ENCODE results near the gene ASB18. TPM values are rescaled to one million over a fixed set of nuclear protein-coding genes. Genes with fewer than 3 reads are reported as not detected.

ASB18 gene
- polyA plus RNA-seq, 1 donor, result 0.03 TPM

GRCh38 chr2:236162882-236163470 lies 101.2 kb downstream of the ASB18 start:
- Histone ChIP-seq H3K27ac (ENCODE audit: low read length) (no peak overlapping the region), H3K36me3 (ENCODE audit: control insufficient read depth, insufficient read depth, low read length) (no peaks in the 10 kb centered on the region), H3K4me1 (ENCODE audit: control insufficient read depth, insufficient read depth, low read length) (peaks cover 22% of the 10 kb centered on the region), H3K4me3 (ENCODE audit: low read length) (no peak overlapping the region), H3K9me3 (ENCODE audit: control insufficient read depth, low read depth, low read length) (peaks cover 19% of the 10 kb centered on the region), H3K27me3 (ENCODE audit: control insufficient read depth, insufficient read depth, low read length) (peaks cover 99% of the 10 kb centered on the region)
- WGBS (ENCODE audit: insufficient coverage, low lambda C conversion rate), result no CpG with 5 or more reads among the region's 33 CpGs
- no peak for DNase-seq

GRCh38 chr2:236162031-236162845 lies 102.0 kb downstream of the ASB18 start:
- no peak for DNase-seq
- WGBS (ENCODE audit: insufficient coverage, low lambda C conversion rate), result no CpG with 5 or more reads among the region's 16 CpGs
- H3K27me3 ChIP-seq (ENCODE audit: control insufficient read depth, insufficient read depth, low read length), result peaks cover 100% of the 10 kb centered on the region
- no peak overlapping the region for H3K4me3 ChIP-seq (ENCODE audit: low read length)
- H3K27ac ChIP-seq (ENCODE audit: low read length), result no peak overlapping the region
- H3K9me3 ChIP-seq (ENCODE audit: control insufficient read depth, low read depth, low read length), result peaks cover 19% of the 10 kb centered on the region
- peaks cover 22% of the 10 kb centered on the region for H3K4me1 ChIP-seq (ENCODE audit: control insufficient read depth, insufficient read depth, low read length)
- H3K36me3 ChIP-seq (ENCODE audit: control insufficient read depth, insufficient read depth, low read length), result no peaks in the 10 kb centered on the region

DNA sequence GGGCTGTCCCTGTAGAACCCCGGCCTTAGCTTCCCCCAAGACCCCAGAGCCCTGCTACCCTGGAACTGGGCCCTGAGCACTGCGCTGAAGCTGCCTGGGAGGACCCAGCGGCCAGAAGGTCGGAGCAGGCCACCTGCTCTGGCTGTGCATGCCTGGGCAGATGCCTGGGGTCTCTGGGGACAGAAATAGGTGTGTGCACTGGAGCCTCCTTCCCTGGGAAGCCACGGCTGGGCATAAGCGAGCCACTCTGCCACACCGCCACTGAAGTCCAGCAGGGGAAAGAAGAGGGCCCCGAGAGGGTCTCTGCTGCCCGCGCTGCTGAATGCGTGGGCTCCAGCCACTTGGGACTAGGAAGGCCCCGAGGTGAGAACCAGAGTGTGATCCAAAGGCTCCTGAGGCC lies 102.7 kb downstream of the ASB18 start:
- DNase-seq, result no peak
- WGBS (ENCODE audit: insufficient coverage, low lambda C conversion rate), result no CpG with 5 or more reads among the region's 12 CpGs
- Histone ChIP-seq H3K27ac (ENCODE audit: low read length) (no peak overlapping the region), H3K36me3 (ENCODE audit: control insufficient read depth, insufficient read depth, low read length) (no peaks in the 10 kb centered on the region), H3K4me1 (ENCODE audit: control insufficient read depth, insufficient read depth, low read length) (peaks cover 17% of the 10 kb centered on the region), H3K4me3 (ENCODE audit: low read length) (no peak overlapping the region), H3K27me3 (ENCODE audit: control insufficient read depth, insufficient read depth, low read length) (peaks cover 99% of the 10 kb centered on the region), H3K9me3 (ENCODE audit: control insufficient read depth, low read depth, low read length) (peaks cover 15% of the 10 kb centered on the region)

GRCh38 chr2:236161082-236161462 lies 103.1 kb downstream of the ASB18 start:
- Histone ChIP-seq H3K9me3 (ENCODE audit: control insufficient read depth, low read depth, low read length) (peaks cover 14% of the 10 kb centered on the region), H3K36me3 (ENCODE audit: control insufficient read depth, insufficient read depth, low read length) (no peaks in the 10 kb centered on the region), H3K27me3 (ENCODE audit: control insufficient read depth, insufficient read depth, low read length) (peaks cover 99% of the 10 kb centered on the region), H3K27ac (ENCODE audit: low read length) (no peak overlapping the region), H3K4me3 (ENCODE audit: low read length) (no peak overlapping the region), H3K4me1 (ENCODE audit: control insufficient read depth, insufficient read depth, low read length) (peaks cover 12% of the 10 kb centered on the region)
- DNase-seq, result no peak
- no CpG with 5 or more reads among the region's 15 CpGs for WGBS (ENCODE audit: insufficient coverage, low lambda C conversion rate)

DNA sequence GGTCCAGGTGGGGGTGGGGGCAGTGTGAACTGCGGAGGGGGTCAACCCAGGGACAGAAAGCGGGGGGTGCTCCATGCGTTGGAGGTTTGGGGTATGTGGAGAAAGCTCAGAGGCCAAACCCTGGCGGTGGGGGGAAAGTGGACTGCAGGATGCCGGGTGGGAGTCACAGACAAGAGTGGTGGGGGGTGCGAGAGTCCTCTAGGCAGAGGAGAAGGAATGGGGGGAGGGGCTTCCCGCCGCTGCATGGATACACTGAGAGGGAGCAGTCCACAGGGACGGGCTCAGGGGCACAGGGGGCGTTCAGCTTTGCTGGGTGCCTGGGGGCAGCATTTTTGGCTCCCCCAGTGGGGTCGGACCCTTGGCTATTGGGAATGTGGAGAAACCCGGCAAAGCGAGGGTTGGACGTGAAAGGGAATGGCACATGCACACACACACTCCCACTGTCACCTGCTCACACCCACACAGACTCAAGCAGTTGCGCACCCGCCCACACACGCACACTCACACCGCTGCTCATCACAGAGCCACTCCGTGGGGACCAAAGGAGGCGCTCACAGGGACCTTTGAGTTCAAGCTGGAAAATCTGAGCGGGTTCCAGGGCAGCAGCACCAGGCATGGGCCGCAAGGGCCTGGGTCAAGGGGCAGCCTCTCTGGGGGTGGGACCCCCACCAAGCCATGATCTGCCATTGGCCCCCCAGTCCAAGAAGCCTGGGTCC lies 103.7 kb downstream of the ASB18 start:
- Histone ChIP-seq H3K9me3 (ENCODE audit: control insufficient read depth, low read depth, low read length) (peaks cover 12% of the 10 kb centered on the region), H3K27ac (ENCODE audit: low read length) (no peak overlapping the region), H3K27me3 (ENCODE audit: control insufficient read depth, insufficient read depth, low read length) (peaks cover 99% of the 10 kb centered on the region), H3K4me1 (ENCODE audit: control insufficient read depth, insufficient read depth, low read length) (peaks cover 12% of the 10 kb centered on the region), H3K4me3 (ENCODE audit: low read length) (no peak overlapping the region), H3K36me3 (ENCODE audit: control insufficient read depth, insufficient read depth, low read length) (no peaks in the 10 kb centered on the region)
- no CpG with 5 or more reads among the region's 22 CpGs for WGBS (ENCODE audit: insufficient coverage, low lambda C conversion rate)
- no peak for DNase-seq

DNA sequence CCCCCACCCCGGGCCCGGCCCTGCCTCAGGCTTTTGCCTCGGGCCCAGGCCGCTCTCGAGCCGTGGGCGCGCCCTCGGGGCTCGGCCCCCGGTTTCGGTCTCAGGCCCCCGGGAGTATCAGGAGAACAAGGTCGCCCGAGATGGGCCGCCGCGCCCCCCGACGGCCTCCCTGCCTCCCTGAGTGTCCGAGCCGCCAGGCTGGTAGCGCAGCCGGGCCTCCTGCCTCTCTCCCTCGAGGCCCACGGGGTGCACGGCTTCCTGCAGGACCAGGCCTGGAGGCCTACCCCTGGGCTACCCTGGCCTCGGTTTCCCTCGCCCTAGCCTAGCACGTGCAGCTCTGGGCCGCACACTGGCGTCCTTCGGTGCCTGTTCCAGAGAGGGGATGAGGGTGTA lies 104.4 kb downstream of the ASB18 start:
- Histone ChIP-seq H3K36me3 (ENCODE audit: control insufficient read depth, insufficient read depth, low read length) (no peaks in the 10 kb centered on the region), H3K27ac (ENCODE audit: low read length) (no peak overlapping the region), H3K9me3 (ENCODE audit: control insufficient read depth, low read depth, low read length) (peaks cover 12% of the 10 kb centered on the region), H3K27me3 (ENCODE audit: control insufficient read depth, insufficient read depth, low read length) (peaks cover 94% of the 10 kb centered on the region), H3K4me3 (ENCODE audit: low read length) (no peak overlapping the region), H3K4me1 (ENCODE audit: control insufficient read depth, insufficient read depth, low read length) (peaks cover 12% of the 10 kb centered on the region)
- no CpG with 5 or more reads among the region's 33 CpGs for WGBS (ENCODE audit: insufficient coverage, low lambda C conversion rate)
- DNase-seq, result no peak

GRCh38 chr2:236158969-236159777 lies 105.0 kb downstream of the ASB18 start:
- peaks cover 10% of the 10 kb centered on the region for H3K9me3 ChIP-seq (ENCODE audit: control insufficient read depth, low read depth, low read length)
- no CpG with 5 or more reads among the region's 45 CpGs for WGBS (ENCODE audit: insufficient coverage, low lambda C conversion rate)
- H3K27ac ChIP-seq (ENCODE audit: low read length), result no peak overlapping the region
- no peak overlapping the region for H3K4me3 ChIP-seq (ENCODE audit: low read length)
- no peaks in the 10 kb centered on the region for H3K36me3 ChIP-seq (ENCODE audit: control insufficient read depth, insufficient read depth, low read length)
- DNase-seq, result no peak
- H3K4me1 ChIP-seq (ENCODE audit: control insufficient read depth, insufficient read depth, low read length), result peaks cover 10% of the 10 kb centered on the region
- peaks cover 90% of the 10 kb centered on the region for H3K27me3 ChIP-seq (ENCODE audit: control insufficient read depth, insufficient read depth, low read length)

- WGBS (ENCODE audit: insufficient coverage, low lambda C conversion rate), result no CpG with 5 or more reads among the region's 10 CpGs
- Histone ChIP-seq H3K4me1 (ENCODE audit: control insufficient read depth, insufficient read depth, low read length) (no peaks in the 10 kb centered on the region), H3K4me3 (ENCODE audit: low read length) (no peak overlapping the region), H3K27ac (ENCODE audit: low read length) (no peak overlapping the region), H3K27me3 (ENCODE audit: control insufficient read depth, insufficient read depth, low read length) (peaks cover 86% of the 10 kb centered on the region), H3K36me3 (ENCODE audit: control insufficient read depth, insufficient read depth, low read length) (no peaks in the 10 kb centered on the region), H3K9me3 (ENCODE audit: control insufficient read depth, low read depth, low read length) (peaks cover 3% of the 10 kb centered on the region)
- no peak for DNase-seq
These were observed 106.2 kb downstream of the ASB18 start for GRCh38 chr2:236157815-236158498.

DNA sequence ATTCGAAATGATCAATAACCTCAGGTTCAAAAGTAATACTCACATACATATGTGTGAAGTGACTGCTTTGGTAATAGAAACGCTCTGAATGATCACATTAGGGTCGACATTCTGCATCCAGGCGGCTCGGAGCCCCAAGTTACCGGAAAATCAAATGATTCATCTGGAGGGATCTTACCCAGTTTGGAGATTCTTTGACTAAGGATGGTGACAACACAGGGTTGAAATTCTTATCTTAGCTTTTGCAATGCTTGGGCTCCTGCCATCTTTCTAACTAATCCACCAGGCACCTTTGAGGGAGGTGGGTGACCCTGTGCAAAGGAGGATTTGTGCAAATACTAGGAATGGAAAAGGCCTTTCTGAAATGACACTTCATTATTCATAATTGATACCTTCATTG lies 106.8 kb downstream of the ASB18 start:
- WGBS (ENCODE audit: insufficient coverage, low lambda C conversion rate), result 100% methylated on average over 1 of the region's 6 CpGs
- peaks cover 80% of the 10 kb centered on the region for H3K27me3 ChIP-seq (ENCODE audit: control insufficient read depth, insufficient read depth, low read length)
- DNase-seq, result no peak
- H3K4me3 ChIP-seq (ENCODE audit: low read length), result no peak overlapping the region
- H3K4me1 ChIP-seq (ENCODE audit: control insufficient read depth, insufficient read depth, low read length), result no peaks in the 10 kb centered on the region
- no peak overlapping the region for H3K27ac ChIP-seq (ENCODE audit: low read length)
- H3K36me3 ChIP-seq (ENCODE audit: control insufficient read depth, insufficient read depth, low read length), result no peaks in the 10 kb centered on the region
- peaks cover 3% of the 10 kb centered on the region for H3K9me3 ChIP-seq (ENCODE audit: control insufficient read depth, low read depth, low read length)

GRCh38 chr2:236156860-236157194 lies 107.4 kb downstream of the ASB18 start:
- WGBS (ENCODE audit: insufficient coverage, low lambda C conversion rate), result 63% methylated on average over 1 of the region's 7 CpGs
- H3K27ac ChIP-seq (ENCODE audit: low read length), result no peak overlapping the region
- no peaks in the 10 kb centered on the region for H3K36me3 ChIP-seq (ENCODE audit: control insufficient read depth, insufficient read depth, low read length)
- peaks cover 75% of the 10 kb centered on the region for H3K27me3 ChIP-seq (ENCODE audit: control insufficient read depth, insufficient read depth, low read length)
- no peak for DNase-seq
- H3K9me3 ChIP-seq (ENCODE audit: control insufficient read depth, low read depth, low read length), result peaks cover 3% of the 10 kb centered on the region
- H3K4me1 ChIP-seq (ENCODE audit: control insufficient read depth, insufficient read depth, low read length), result no peaks in the 10 kb centered on the region
- H3K4me3 ChIP-seq (ENCODE audit: low read length), result no peak overlapping the region

Data from large intestine (tissue), 3 donors.